GM13976 (cell line): ENCODE results near the gene GDA.

Experiments
- DNase-seq: peaks from one replicate; pipeline ENCODE4 v3.0.0; 2012; ENCODE audit warnings: low spot score
- in situ Hi-C: fragments of 300-500 bp; cut with MboI; formaldehyde crosslinking; loops from one replicate; pipeline ENCODE4 v1.12.0; 2022; ENCODE audit warnings: low sequenced_read_pairs, mixed read lengths, inconsistent platforms; ENCODE audit not compliant: unreplicated experiment
- TF ChIP-seq, protein P1 (sequence below): IDR thresholded peaks from 2 replicates; pipeline ENCODE4 v1.5.1; 2012; ENCODE audit warnings: borderline replicate concordance, mild to moderate bottlenecking; ENCODE audit not compliant: insufficient read depth; ENCODE audit errors: extremely low read depth, missing control alignments, control extremely low read depth

GDA gene

GRCh38 chr9:72299017-72299603 lies 149.9 kb downstream of the GDA start:
- in situ Hi-C loops: loop anchor here (25.0 kb wide), 1 partner anchor 738 kb away; no protein-coding TSS in a partner anchor
- no peak for DNase-seq
- TF ChIP-seq, protein P1, sequence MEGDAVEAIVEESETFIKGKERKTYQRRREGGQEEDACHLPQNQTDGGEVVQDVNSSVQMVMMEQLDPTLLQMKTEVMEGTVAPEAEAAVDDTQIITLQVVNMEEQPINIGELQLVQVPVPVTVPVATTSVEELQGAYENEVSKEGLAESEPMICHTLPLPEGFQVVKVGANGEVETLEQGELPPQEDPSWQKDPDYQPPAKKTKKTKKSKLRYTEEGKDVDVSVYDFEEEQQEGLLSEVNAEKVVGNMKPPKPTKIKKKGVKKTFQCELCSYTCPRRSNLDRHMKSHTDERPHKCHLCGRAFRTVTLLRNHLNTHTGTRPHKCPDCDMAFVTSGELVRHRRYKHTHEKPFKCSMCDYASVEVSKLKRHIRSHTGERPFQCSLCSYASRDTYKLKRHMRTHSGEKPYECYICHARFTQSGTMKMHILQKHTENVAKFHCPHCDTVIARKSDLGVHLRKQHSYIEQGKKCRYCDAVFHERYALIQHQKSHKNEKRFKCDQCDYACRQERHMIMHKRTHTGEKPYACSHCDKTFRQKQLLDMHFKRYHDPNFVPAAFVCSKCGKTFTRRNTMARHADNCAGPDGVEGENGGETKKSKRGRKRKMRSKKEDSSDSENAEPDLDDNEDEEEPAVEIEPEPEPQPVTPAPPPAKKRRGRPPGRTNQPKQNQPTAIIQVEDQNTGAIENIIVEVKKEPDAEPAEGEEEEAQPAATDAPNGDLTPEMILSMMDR: no peak

GRCh38 chr9:72300873-72301272 lies 151.6 kb downstream of the GDA start:
- in situ Hi-C loops: no loop called here
- TF ChIP-seq, protein P1: no peak

More at GRCh38 chr9:72300873-72301272, 151.6 kb downstream of the GDA start:
- DNase-seq: no peak
